AG09319 (cell line): ENCODE results near the gene RNF169.

Experiments used
- DNase-seq: peaks from one replicate; pipeline ENCODE4 v3.0.0-alpha.2; 2010; ENCODE audit warnings: low read depth; ENCODE audit errors: extremely low read depth
- CTCF ChIP-seq: IDR thresholded peaks from 2 replicates; pipeline ENCODE4 v1.5.1; 2011; ENCODE audit warnings: low read depth, mild to moderate bottlenecking, inconsistent platforms, low read length, moderate library complexity

Gene RNF169

GRCh38 chr11:74849525-74850391 is 101.1 kb downstream of the RNF169 start:
- DNase-seq: peak; percentile 7
- TF ChIP-seq CTCF: no peak

- TF ChIP-seq CTCF: no peak
- no peak for DNase-seq
Measured at GRCh38 chr11:74853223-74853622, 104.6 kb downstream of the RNF169 start.

- DNase-seq: no peak
- TF ChIP-seq CTCF: no peak
Measured at GRCh38 chr11:74860743-74861142, 112.1 kb downstream of the RNF169 start.

- no peak for TF ChIP-seq CTCF
- DNase-seq: no peak
Measured at GRCh38 chr11:74863410-74863809, 114.8 kb downstream of the RNF169 start.

GRCh38 chr11:74866557-74866956 is 117.9 kb downstream of the RNF169 start:
- TF ChIP-seq CTCF: no peak

GRCh38 chr11:74870485-74870884 is 121.8 kb downstream of the RNF169 start:
- DNase-seq: peak; percentile 7
- TF ChIP-seq CTCF: peak; percentile 32

More at GRCh38 chr11:74866557-74866956, 117.9 kb downstream of the RNF169 start:
- DNase-seq: no peak

- no peak for DNase-seq
- no peak for TF ChIP-seq CTCF
Measured at GRCh38 chr11:74871037-74871436, 122.4 kb downstream of the RNF169 start.
